NCI-H1436 (cell line): ENCODE results near the gene P2RY6.

Source experiments
- DNase-seq: peaks from one replicate; lab custom pipeline; 2025; lab: John Stamatoyannopoulos, UW

P2RY6 gene

GRCh38 chr11:73236854-73237253 lies 35.3 kb upstream of the P2RY6 start:
- no peak for DNase-seq

DNA sequence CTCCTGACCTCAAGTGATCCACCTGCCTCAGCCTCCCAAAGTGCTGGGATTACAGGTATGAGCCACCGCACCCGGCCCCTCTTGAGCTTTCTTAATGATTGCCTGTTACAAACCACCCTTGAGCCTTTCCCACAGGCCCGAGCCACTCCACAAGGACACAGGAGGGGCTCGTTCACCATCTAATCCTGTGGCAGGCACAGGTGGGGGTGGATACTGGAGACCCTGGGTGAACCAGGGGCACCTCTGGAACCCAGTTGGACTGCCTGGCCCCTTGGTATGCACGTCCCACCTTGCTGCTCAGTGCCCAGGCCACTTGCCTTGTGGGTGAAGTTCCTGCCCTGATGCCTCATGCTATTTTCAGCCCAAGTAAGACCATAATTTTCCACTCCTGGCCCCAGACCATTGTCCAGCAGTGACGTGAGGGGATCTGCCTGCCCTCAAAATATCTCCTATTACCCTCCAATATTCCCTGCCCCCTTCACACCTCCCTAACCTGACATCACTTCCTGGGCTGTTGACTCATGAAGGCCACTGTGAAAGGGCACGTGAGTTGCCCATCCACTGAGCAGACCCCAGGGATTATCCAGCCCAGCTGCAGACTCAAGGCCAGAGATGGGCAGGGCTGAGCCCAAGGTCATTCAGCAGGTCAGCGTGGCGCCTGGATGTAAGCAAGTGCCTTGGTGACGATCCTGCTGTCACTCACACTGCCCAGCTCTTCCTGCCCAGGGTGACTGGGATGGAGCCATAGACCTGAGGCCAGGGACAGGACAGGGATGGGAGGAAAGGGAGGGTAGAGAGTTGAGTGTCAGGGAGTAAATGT lies 34.5 kb upstream of the P2RY6 start:
- DNase-seq = no peak

DNA sequence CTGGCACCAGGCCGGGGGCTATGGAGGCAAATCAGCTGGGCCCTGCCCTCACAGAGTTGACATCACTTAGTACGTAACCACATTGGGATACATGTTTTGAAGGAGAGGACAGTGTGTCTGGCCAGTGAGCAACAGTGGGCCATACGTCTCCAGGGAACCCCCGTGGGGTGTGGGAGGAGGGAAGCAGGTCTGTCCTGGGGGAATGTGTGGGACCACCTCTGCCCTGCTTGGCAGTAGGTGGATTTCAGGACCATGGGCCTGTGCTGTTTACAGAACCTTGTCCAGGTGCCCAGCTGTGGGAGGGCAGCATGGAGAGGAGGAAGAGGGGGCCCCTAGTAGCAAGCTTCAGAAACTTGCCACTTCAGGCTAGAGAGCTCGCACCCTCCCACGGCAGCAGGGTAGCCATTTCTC lies 33.0 kb upstream of the P2RY6 start:
- DNase-seq = no peak

DNA sequence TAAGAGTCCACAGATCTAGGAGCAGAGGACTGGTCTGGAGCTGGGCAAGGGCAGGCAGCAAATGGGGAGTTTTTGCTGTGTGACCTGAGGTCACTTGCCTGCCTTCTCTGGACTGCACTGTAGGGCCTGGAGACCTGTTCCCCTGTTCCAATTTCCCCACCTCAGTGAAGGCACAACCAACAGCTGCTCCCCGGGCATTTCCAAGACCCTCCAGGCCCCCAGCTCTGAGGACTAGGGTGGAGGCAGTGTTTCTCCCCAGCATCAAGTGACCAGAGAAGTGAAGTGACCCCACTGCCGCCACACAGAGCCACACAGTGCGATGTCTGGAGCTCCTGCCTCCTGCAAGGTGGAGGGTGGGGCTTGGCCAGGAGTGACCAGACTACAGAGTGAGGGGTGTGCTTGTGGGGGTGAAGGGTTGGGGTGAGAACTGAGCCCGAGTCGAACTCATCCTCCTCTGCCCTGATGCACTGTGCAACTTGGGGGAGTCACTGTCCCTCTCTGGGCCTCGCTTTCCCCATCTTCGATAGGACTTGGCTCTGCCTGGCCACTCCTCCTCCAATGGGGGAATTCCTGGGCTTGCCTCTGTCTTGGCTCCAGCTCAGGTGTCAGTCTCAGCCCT lies 32.5 kb upstream of the P2RY6 start:
- no peak for DNase-seq

GRCh38 chr11:73240190-73240781 lies 31.9 kb upstream of the P2RY6 start:
- DNase-seq = no peak

DNA sequence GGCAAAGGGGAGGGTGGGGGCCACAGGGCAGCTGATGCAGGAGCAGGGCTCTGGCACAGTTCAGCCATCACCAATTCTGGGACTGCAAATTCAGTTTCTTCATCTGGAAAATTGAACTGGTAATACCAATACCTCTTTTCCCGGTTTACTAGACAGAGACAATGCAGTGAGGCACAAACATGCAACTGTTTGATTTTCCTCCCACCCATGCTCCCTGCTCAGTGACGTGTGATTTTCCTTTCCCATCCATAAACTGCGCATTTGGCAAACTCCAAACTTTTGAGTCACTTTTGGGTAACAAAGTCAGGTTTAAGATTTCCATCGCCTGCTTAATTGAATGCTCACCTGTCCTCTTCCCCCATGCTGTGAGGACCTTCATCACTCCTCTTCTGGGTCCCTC lies 30.8 kb upstream of the P2RY6 start:
- DNase-seq = no peak

- DNase-seq = peak; percentile 63
These were observed 29.7 kb upstream of the P2RY6 start for GRCh38 chr11:73242251-73243092.

GRCh38 chr11:73243093-73243485 lies 29.0 kb upstream of the P2RY6 start:
- DNase-seq = no peak

DNA sequence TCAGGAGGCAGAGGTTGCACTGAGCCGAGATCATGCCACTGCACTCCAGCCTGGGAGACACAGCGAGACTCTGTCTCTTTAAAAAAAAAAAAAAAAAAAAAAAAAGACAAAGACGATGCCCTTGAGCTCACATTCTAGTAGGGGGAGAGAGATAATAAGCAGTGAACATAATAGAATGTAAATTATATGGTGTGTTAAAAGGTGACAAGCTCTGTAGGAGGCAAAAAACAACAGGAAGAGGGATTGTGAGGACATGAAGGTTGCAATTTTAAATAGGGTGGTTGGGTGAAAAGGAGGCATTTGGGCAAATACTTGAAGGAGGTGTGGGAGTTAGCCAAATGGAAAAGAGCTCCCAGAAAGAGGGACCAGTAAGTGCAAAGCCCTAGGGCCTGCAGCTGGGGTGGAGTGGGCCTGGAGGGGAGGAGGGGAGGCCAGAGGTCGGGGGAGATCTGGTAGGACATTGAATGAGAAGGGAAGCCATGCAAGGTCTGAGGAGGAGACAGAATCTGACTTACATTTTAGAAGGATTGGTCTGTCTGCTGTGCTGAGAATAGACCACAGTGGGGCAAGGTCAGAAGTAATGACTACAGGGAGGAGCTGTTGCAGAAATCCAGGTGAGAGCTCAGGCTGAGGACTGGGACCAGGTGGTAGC lies 27.4 kb upstream of the P2RY6 start:
- DNase-seq = no peak

GRCh38 chr11:73245461-73245860 lies 26.7 kb upstream of the P2RY6 start:
- DNase-seq = no peak

- no peak for DNase-seq
These were observed 25.8 kb upstream of the P2RY6 start for GRCh38 chr11:73246303-73246702.

DNA sequence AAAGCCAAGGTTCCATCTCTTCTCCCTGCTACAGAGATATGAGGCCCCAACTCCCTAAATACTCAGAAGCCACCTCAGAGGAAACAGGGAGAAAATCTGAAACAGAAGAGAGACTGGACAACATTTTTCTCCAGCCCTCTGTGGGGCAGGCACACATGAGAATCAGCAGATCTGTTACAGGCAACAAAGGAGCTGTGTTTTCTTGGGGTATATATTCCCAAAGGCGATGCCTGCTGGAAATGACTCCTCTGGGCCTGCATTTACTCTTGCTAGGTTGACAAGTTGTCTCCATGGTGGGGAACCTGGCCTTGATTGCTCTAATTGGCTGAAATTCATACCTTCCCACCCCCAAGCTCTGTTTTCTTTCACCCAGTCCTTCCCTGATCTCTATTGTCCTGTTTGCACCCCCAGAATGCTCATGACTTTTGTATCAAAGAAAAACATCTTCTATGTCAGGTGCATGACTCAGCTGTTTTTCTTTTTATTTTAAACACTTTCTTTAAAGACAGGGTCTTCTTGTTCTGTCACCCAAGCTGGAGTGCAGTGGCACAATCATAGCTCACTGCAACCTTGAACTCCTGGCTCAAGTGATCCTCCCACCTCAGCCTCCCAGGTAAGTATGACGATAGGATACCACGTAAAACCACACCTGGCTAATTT lies 23.5 kb upstream of the P2RY6 start:
- DNase-seq = no peak

DNA sequence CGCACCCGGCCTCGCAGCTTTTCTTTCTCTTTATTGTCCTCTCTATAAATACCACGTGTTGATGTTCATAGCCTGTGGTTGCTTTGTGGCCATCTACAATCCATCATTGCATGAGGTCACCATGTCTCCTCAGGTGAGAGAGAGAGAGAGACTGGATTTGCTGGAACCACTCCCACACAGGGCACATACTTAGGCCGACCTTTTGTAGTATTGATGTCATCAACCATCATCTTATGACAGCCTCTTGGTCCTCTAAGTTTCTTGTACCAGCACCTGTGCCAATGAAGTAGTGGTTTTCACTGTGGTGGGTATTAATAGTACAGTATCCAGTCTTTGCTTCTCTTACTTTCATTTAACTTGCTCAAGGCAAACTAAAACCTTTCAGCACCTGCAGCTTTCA lies 22.8 kb upstream of the P2RY6 start:
- no peak for DNase-seq

DNA sequence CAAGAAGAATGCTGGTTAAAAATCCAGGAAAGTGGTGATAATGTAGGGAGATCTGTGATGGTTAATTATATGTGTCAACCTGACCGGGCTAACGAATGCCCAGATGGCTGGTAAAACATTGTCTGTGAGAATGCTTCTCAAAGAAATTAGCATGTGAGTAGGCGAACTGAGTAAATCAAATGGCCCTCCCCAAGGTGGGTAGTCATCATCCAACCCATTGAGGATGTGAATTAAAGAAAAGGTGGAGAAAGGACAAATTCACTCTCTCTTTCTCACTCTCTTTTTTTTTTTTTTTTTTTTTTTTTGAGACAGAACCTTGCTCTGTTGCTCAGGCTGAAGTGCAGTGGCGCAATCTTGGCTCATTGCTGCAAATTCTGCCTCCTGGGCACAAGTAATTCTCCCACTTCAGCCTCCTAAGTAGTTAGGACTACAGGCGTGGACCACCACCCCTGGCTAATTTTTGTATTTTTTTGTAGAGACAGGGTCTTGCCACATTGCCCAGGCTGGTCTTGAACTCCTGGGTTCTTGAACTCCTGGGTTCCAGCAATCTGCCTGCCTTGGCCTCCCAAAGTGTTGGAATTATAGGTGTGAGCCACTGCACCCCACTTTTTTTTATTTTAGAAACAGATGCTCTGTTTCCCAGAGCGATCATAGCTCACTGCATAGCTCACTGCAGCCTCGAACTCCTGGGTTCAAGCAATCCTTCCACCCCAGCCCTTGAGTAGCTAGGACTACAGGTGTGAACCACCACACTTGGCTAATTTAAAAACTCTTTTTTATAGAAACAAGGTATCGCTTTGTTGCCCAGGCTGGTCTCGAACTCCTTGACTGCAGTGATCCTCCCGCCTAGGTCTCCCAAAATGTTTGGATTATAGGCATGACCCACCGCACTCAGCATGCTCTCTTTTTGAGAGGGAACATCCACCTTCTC lies 22.0 kb upstream of the P2RY6 start:
- no peak for DNase-seq

- no peak for DNase-seq
These were observed 19.5 kb upstream of the P2RY6 start for GRCh38 chr11:73252577-73253191.

GRCh38 chr11:73257342-73258103 lies 14.6 kb upstream of the P2RY6 start:
- DNase-seq = no peak

- DNase-seq = no peak
These were observed 13.8 kb upstream of the P2RY6 start for GRCh38 chr11:73258104-73259035.
